Panc1 (cell line): ENCODE measurements around the gene MN1. TPM values are rescaled to one million over a fixed set of nuclear protein-coding genes. Genes with fewer than 3 reads are reported as not detected.

Experiments used
- ATAC-seq: fragments of 200-7000 bp; cut with Tn5 transposase; 2 replicates; pipeline ENCODE4 v1.9.1; 2020; ENCODE audit warnings: mild to moderate bottlenecking, moderate library complexity
- BruUV-seq: library from RNA; stranded (reverse); fragments of 400-500 nt; replicated peaks from 2 replicates; lab custom pipeline; 2021; lab: Mats Ljungman, UMichigan
- CTCF ChIA-PET: fragments of 300-600 bp; sonication (Branson Sonifier 250); formaldehyde crosslinking; loops from one replicate; lab custom pipeline; 2022; ENCODE audit warnings: antibody characterized with exemption; lab: Charles Lee
- POLR2A ChIA-PET: fragments of 300-600 bp; sonication (Branson Sonifier 250); formaldehyde crosslinking; loops from one replicate; lab custom pipeline; 2022; ENCODE audit warnings: antibody characterized with exemption; lab: Charles Lee
- DNase-seq: peaks from one replicate; pipeline ENCODE4 v3.0.0-alpha.2; 2010; ENCODE audit warnings: low read depth, low spot score
- H3K27ac ChIP-seq: 2 replicates; pipeline ENCODE4 v1.5.1; 2011; ENCODE audit warnings: mild to moderate bottlenecking, low read length, inconsistent platforms
- H3K27me3 ChIP-seq: fragments of 200-500 bp; sonication (Bioruptor generic); 2 replicates; pipeline ENCODE4 v1.6.0; 2014; ENCODE audit warnings: low read length, inconsistent platforms; ENCODE audit not compliant: control insufficient read depth, insufficient read depth
- H3K36me3 ChIP-seq: fragments of 200-500 bp; sonication (Bioruptor generic); 2 replicates; pipeline ENCODE4 v1.5.1; 2014; ENCODE audit warnings: inconsistent platforms, mild to moderate bottlenecking, low read length, moderate library complexity; ENCODE audit not compliant: control insufficient read depth, insufficient read depth
- H3K4me1 ChIP-seq: 2 replicates; pipeline ENCODE4 v1.5.1; 2011; ENCODE audit warnings: inconsistent platforms, mild to moderate bottlenecking, low read length, moderate library complexity; ENCODE audit not compliant: control insufficient read depth, insufficient read depth
- H3K4me3 ChIP-seq, 2 experiments: 2 replicates each; pipeline ENCODE4 v1.5.1; 2011 to 2012; ENCODE audit warnings: low read depth in 2 of 2, low read length in 2 of 2, mild to moderate bottlenecking in 2 of 2, inconsistent platforms in 1 of 2, moderate library complexity in 1 of 2
- H3K9me3 ChIP-seq: fragments of 200-500 bp; sonication (Bioruptor generic); 2 replicates; pipeline ENCODE4 v1.5.1; 2014; ENCODE audit warnings: low read depth, mild to moderate bottlenecking, inconsistent platforms, low read length, moderate library complexity; ENCODE audit not compliant: control insufficient read depth, insufficient read depth
- POLR2AphosphoS5 ChIP-seq: IDR thresholded peaks from 2 replicates; pipeline ENCODE4 v1.6.1; 2012; ENCODE audit warnings: mild to moderate bottlenecking, low read depth, low read length, moderate library complexity
- SIN3A ChIP-seq: IDR thresholded peaks from 2 replicates; pipeline ENCODE4 v1.6.1; 2012; ENCODE audit warnings: low read depth, mild to moderate bottlenecking, low read length, moderate library complexity, borderline replicate concordance; ENCODE audit not compliant: insufficient read depth
- TCF7L2 ChIP-seq: IDR thresholded peaks from 2 replicates; pipeline ENCODE4 v1.6.1; 2011; ENCODE audit warnings: mild to moderate bottlenecking, low read depth, low read length, inconsistent platforms
- in situ Hi-C: cut with HindIII; loops from 2 replicates; pipeline ENCODE4 v1.10.0; 2016; ENCODE audit warnings: low sequenced_read_pairs, low pct_unique_long_range_greater_than_20kb
- intact Hi-C: fragments of 100-400 bp; cut with micrococcal nuclease; formaldehyde crosslinking; loops from one replicate; pipeline ENCODE4 v1.10.0; 2022; ENCODE audit not compliant: unreplicated experiment
- total RNA-seq: library from RNA; stranded (reverse); gene quantifications from one replicate; pipeline ENCODE4 v1.2.1, GENCODE V29; 2021; ENCODE audit not compliant: unreplicated experiment
- TF ChIP-seq, protein P1 (sequence below): fragments of 450-650 bp; IDR thresholded peaks from 2 replicates; pipeline ENCODE4 v1.5.1; 2017; ENCODE audit warnings: mild to moderate bottlenecking
- TF ChIP-seq, protein P2 (sequence below), 2 experiments: IDR thresholded peaks; 2 replicates each; pipeline ENCODE4 v1.6.1; 2011 to 2012; ENCODE audit warnings: low read depth in 2 of 2, control low read depth in 1 of 2, low read length in 1 of 2, mild to moderate bottlenecking in 1 of 2, moderate library complexity in 1 of 2; ENCODE audit not compliant: insufficient read depth in 1 of 2

Gene MN1
- total RNA-seq, 1 experiment from 2014 or later: 0.51 TPM

DNA sequence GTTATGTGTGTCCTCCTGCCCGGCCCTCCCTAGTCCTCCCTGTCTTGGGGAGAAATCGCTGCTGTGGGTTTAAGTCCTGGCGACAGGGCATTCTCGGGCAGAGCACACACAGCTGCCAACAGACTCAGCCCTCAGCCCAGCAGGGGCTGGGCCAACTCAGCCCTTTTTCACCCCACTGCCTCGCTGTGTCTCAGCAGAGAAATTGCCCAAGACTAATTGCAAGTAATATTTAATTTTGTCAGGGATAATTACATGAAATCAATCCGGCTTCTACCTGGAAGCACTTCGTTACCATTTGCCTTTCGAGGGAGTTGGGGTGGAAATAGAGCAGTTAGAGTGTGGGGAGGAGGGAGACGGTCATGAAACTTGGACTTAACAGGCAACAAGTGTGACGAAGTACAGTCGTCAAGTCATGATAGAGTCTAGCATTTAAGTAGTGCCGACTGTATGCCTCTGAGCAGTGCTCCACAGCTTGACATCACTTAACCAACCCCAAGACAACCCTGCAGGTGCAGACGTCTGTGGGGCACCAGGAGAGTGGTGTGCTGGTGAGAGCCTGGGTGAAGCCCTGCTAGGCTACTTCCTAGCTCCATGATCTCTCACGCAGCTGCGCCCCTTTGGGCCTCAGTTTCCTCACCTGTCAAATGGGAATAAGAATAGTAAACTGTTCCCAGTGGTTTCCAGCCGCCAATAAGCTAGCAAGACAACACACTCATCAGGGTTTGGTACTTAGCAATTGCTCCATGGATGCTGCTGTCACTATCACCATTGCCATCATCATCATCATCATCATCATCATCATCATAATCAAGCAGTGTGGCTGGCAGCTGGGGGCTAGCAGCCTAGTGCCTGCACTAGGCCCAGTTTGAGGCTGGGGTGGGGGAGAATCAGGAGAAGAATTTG, 29.2 kb downstream of the MN1 start:
- TF ChIP-seq, protein P1, sequence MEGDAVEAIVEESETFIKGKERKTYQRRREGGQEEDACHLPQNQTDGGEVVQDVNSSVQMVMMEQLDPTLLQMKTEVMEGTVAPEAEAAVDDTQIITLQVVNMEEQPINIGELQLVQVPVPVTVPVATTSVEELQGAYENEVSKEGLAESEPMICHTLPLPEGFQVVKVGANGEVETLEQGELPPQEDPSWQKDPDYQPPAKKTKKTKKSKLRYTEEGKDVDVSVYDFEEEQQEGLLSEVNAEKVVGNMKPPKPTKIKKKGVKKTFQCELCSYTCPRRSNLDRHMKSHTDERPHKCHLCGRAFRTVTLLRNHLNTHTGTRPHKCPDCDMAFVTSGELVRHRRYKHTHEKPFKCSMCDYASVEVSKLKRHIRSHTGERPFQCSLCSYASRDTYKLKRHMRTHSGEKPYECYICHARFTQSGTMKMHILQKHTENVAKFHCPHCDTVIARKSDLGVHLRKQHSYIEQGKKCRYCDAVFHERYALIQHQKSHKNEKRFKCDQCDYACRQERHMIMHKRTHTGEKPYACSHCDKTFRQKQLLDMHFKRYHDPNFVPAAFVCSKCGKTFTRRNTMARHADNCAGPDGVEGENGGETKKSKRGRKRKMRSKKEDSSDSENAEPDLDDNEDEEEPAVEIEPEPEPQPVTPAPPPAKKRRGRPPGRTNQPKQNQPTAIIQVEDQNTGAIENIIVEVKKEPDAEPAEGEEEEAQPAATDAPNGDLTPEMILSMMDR: no peak
- TF ChIP-seq TCF7L2 (no peak), SIN3A (no peak), POLR2AphosphoS5 (no peak)
- TF ChIP-seq, protein P2, sequence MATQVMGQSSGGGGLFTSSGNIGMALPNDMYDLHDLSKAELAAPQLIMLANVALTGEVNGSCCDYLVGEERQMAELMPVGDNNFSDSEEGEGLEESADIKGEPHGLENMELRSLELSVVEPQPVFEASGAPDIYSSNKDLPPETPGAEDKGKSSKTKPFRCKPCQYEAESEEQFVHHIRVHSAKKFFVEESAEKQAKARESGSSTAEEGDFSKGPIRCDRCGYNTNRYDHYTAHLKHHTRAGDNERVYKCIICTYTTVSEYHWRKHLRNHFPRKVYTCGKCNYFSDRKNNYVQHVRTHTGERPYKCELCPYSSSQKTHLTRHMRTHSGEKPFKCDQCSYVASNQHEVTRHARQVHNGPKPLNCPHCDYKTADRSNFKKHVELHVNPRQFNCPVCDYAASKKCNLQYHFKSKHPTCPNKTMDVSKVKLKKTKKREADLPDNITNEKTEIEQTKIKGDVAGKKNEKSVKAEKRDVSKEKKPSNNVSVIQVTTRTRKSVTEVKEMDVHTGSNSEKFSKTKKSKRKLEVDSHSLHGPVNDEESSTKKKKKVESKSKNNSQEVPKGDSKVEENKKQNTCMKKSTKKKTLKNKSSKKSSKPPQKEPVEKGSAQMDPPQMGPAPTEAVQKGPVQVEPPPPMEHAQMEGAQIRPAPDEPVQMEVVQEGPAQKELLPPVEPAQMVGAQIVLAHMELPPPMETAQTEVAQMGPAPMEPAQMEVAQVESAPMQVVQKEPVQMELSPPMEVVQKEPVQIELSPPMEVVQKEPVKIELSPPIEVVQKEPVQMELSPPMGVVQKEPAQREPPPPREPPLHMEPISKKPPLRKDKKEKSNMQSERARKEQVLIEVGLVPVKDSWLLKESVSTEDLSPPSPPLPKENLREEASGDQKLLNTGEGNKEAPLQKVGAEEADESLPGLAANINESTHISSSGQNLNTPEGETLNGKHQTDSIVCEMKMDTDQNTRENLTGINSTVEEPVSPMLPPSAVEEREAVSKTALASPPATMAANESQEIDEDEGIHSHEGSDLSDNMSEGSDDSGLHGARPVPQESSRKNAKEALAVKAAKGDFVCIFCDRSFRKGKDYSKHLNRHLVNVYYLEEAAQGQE (IDR thresholded peaks at IDR 0.05; ENCODE audit: insufficient read depth in 1 of 2, low read depth in 2 of 2, low read length in 1 of 2): no peak
- ATAC-seq: no peak
- Histone ChIP-seq H3K27me3 (no peaks in the 10 kb centered on the region), H3K36me3 (no peaks in the 10 kb centered on the region), H3K9me3 (no peaks in the 10 kb centered on the region), H3K27ac (no peak overlapping the region), H3K4me3 (no peak overlapping the region), H3K4me1 (no peaks in the 10 kb centered on the region)
- no peak for DNase-seq
- ChIA-PET CTCF (no interaction called here), POLR2A (no interaction called here)
- BruUV-seq: no TSS peak
- intact Hi-C loops: no loop called here
- in situ Hi-C loops: no loop called here

DNA sequence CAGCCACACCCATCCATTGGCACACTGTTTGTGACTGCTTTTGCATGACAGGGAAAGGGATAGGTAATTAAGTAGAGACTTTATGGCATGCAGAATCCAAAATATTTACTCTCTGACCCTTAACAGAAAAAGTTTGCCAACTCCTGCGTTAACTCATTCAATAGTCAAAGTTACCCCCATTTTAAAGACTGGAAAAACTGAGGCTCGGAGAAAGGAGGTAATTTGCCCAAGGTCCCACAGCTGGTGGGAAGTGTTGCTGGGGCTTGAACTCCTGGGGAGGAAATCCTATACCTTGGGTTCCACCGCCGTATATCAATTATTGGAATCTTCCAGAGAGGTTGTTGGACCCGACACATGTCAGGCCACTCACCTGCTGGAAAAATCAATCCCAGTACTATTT, 29.9 kb downstream of the MN1 start:
- POLR2A ChIA-PET: interaction anchor here (0.6 kb wide), 1 partner anchor 151 kb away, joined by 7 read pairs; no protein-coding TSS in a partner anchor
- no peak for TF ChIP-seq TCF7L2
- no peak for TF ChIP-seq SIN3A
- TF ChIP-seq, protein P2 (IDR thresholded peaks at IDR 0.05; ENCODE audit: insufficient read depth in 1 of 2, low read depth in 2 of 2, low read length in 1 of 2): no peak
- no peak for TF ChIP-seq POLR2AphosphoS5
- TF ChIP-seq, protein P1: no peak
- no TSS peak for BruUV-seq
- Histone ChIP-seq H3K27ac (no peak overlapping the region), H3K9me3 (no peaks in the 10 kb centered on the region), H3K4me3 (no peak overlapping the region), H3K4me1 (no peaks in the 10 kb centered on the region), H3K27me3 (no peaks in the 10 kb centered on the region), H3K36me3 (no peaks in the 10 kb centered on the region)
- in situ Hi-C loops: no loop called here
- CTCF ChIA-PET: no interaction called here
- no peak for ATAC-seq
- intact Hi-C loops: no loop called here
- no peak for DNase-seq
